Activated CD8-positive, alpha-beta memory T cell treated with anti-CD3 and anti-CD28 coated beads, Interleukin-2, amount 50 U/mL, for 1 hour (primary cell): ENCODE results near the gene LBH.

Experiments used
- DNase-seq: peaks from one replicate; pipeline ENCODE4 v3.0.0-alpha.2; 2020; ENCODE audit errors: extremely low read depth

Gene LBH

GRCh38 chr2:30303095-30303494, 71.8 kb downstream of the LBH start:
- DNase-seq = no peak

GRCh38 chr2:30305235-30305634, 73.9 kb downstream of the LBH start:
- DNase-seq = no peak

GRCh38 chr2:30306522-30306921, 75.2 kb downstream of the LBH start:
- DNase-seq = no peak

- no peak for DNase-seq
These were observed 76.9 kb downstream of the LBH start for GRCh38 chr2:30308280-30308679.
